HG03457 (cell line): ENCODE data around the gene BRD1.

Experiments used
- ATAC-seq: cut with Tn5 transposase; IDR thresholded peaks from one replicate; pipeline ENCODE4 v1.9.1; 2021; ENCODE audit warnings: moderate number of reproducible peaks; ENCODE audit not compliant: unreplicated experiment

The BRD1 gene

GRCh38 chr22:49827853-49828598 is at the start of gene BRD1:
BRD1 (minus strand) TSS chr22:49827873; CDS start chr22:49824317, 3,556 bp downstream.
- no peak for ATAC-seq

- ATAC-seq, result no peak
These were observed 45.7 kb upstream of the BRD1 start for GRCh38 chr22:49873228-49873940.

- ATAC-seq, result no peak
These were observed 44.7 kb upstream of the BRD1 start for GRCh38 chr22:49872347-49872746.

- no peak for ATAC-seq
These were observed 43.8 kb upstream of the BRD1 start for GRCh38 chr22:49871482-49871881.

- no peak for ATAC-seq
These were observed 42.4 kb upstream of the BRD1 start for GRCh38 chr22:49869845-49870712.

- ATAC-seq, result no peak
These were observed 41.6 kb upstream of the BRD1 start for GRCh38 chr22:49869086-49869830.

- no peak for ATAC-seq
These were observed 39.9 kb upstream of the BRD1 start for GRCh38 chr22:49867303-49868265.

- ATAC-seq, result no peak
These were observed 39.0 kb upstream of the BRD1 start for GRCh38 chr22:49866646-49867045.

GRCh38 chr22:49866134-49866533 is 38.5 kb upstream of the BRD1 start:
- no peak for ATAC-seq

- no peak for ATAC-seq
These were observed 37.5 kb upstream of the BRD1 start for GRCh38 chr22:49865156-49865555.

GRCh38 chr22:49863931-49864330 is 36.3 kb upstream of the BRD1 start:
- no peak for ATAC-seq

GRCh38 chr22:49862496-49862776 is 34.8 kb upstream of the BRD1 start:
- no peak for ATAC-seq

GRCh38 chr22:49861642-49862495 is 34.2 kb upstream of the BRD1 start:
- no peak for ATAC-seq

GRCh38 chr22:49858827-49859226 is 31.2 kb upstream of the BRD1 start:
- no peak for ATAC-seq

- ATAC-seq, result no peak
These were observed 29.3 kb upstream of the BRD1 start for GRCh38 chr22:49856766-49857618.

- ATAC-seq, result no peak
These were observed 28.7 kb upstream of the BRD1 start for GRCh38 chr22:49856343-49856742.

GRCh38 chr22:49855251-49855911 is 27.7 kb upstream of the BRD1 start:
- ATAC-seq, result no peak
